K562 (cell line): ENCODE results near the gene ZNF324B. TPM values are rescaled to one million over a fixed set of nuclear protein-coding genes. Genes with fewer than 3 reads are reported as not detected.

Experiments used
- ATAC-seq: fragments of 200-7000 bp; cut with Tn5 transposase; 3 replicates; pipeline ENCODE4 v1.9.1; 2020; ENCODE audit warnings: moderate library complexity
- BruUV-seq: library from RNA; stranded (reverse); fragments of 400-500 nt; replicated peaks from 2 replicates; lab custom pipeline; 2021; lab: Mats Ljungman, UMichigan
- CTCF ChIA-PET: fragments of 300-600 bp; formaldehyde crosslinking; extraction: SDS; loops from one replicate; lab custom pipeline; 2021; ENCODE audit warnings: low intra/inter-chr PET ratio; lab: Yijun Ruan, JAX
- POLR2A ChIA-PET: fragments of 300-600, 350-650 bp; sonication (Branson Sonifier 250); formaldehyde crosslinking; extraction: SDS; loops from one replicate; lab custom pipeline; 2021; ENCODE audit warnings: antibody characterized with exemption, inconsistent platforms; lab: Yijun Ruan, JAX
- DNase-seq, 4 experiments: peaks; one replicate each; pipeline versions ENCODE4 v3.0.0 to v3.0.0-alpha.2; 2011 to 2018; ENCODE audit warnings: low spot score in 3 of 4, mixed read lengths in 3 of 4; ENCODE audit errors: extremely low read depth in 1 of 4
- FAIRE-seq: peaks from 2 replicates; lab custom pipeline; 2011; peaks lifted over from hg19 to GRCh38; lab: Jason Lieb, UNC
- H2AFZ ChIP-seq: 2 replicates; pipeline ENCODE4 v1.6.0; 2011; ENCODE audit warnings: low read depth, low read length, control low read depth, inconsistent platforms
- H3K27ac ChIP-seq: fragments of 200-600 bp; 3 replicates; pipeline ENCODE4 v1.8.0; 2011; ENCODE audit warnings: low read depth, mild to moderate bottlenecking, control low read depth, inconsistent platforms, low read length, moderate library complexity, mixed read lengths; ENCODE audit errors: extremely low read depth
- H3K27me3 ChIP-seq, 2 experiments: fragments of 300-600 bp in 1 of 2; 2 replicates in 1 of 2; 3 replicates in 1 of 2; pipeline versions ENCODE4 v1.6.0 to v1.8.0; 2011; ENCODE audit warnings: inconsistent platforms in 2 of 2, low read length in 2 of 2, mild to moderate bottlenecking in 1 of 2, mixed read lengths in 1 of 2, moderate library complexity in 1 of 2; ENCODE audit not compliant: control insufficient read depth in 2 of 2, insufficient read depth in 2 of 2
- H3K36me3 ChIP-seq: fragments of 300-600 bp; 3 replicates; pipeline ENCODE4 v1.8.0; 2011; ENCODE audit warnings: mild to moderate bottlenecking, low read length, inconsistent platforms; ENCODE audit not compliant: control insufficient read depth, insufficient read depth
- H3K4me1 ChIP-seq, 2 experiments: fragments of 200-600 bp in 1 of 2; replicated peaks in 1 of 2; 2 replicates in 1 of 2; 3 replicates in 1 of 2; pipeline versions ENCODE4 v1.5.1 to v1.8.0; 2011; ENCODE audit warnings: inconsistent platforms in 2 of 2, low read length in 2 of 2, mild to moderate bottlenecking in 1 of 2, mixed read lengths in 1 of 2, moderate library complexity in 1 of 2; ENCODE audit not compliant: control insufficient read depth in 2 of 2, insufficient read depth in 2 of 2
- H3K4me2 ChIP-seq: 2 replicates; pipeline ENCODE4 v1.6.1; 2011; ENCODE audit warnings: low read length, control low read depth, inconsistent platforms, mixed read lengths; ENCODE audit not compliant: insufficient read depth
- H3K4me3 ChIP-seq: fragments of 200-600 bp; sonication (generic), shearing (Covaris generic); 2 replicates; pipeline ENCODE4 v1.5.1; 2016; ENCODE audit warnings: control low read depth, inconsistent platforms
- H3K79me2 ChIP-seq: fragments of 200-600 bp; 3 replicates; pipeline ENCODE4 v1.8.0; 2011; ENCODE audit warnings: low read length, inconsistent platforms; ENCODE audit not compliant: control insufficient read depth, insufficient read depth
- H3K9ac ChIP-seq, 2 experiments: 2 replicates each; pipeline versions ENCODE4 v1.6.0 to v1.6.1; 2011; ENCODE audit warnings: low read depth in 2 of 2, low read length in 2 of 2, control low read depth in 1 of 2, inconsistent platforms in 1 of 2, mild to moderate bottlenecking in 1 of 2, mixed read lengths in 1 of 2; ENCODE audit not compliant: insufficient read depth in 1 of 2
- H3K9me1 ChIP-seq: one replicate; pipeline ENCODE4 v1.6.0; 2011; ENCODE audit warnings: inconsistent platforms, mild to moderate bottlenecking, low read length, moderate library complexity; ENCODE audit not compliant: control insufficient read depth, insufficient read depth
- H3K9me3 ChIP-seq: replicated peaks from 2 replicates; pipeline ENCODE4 v1.5.1; 2011; ENCODE audit warnings: low read depth, low read length, inconsistent platforms; ENCODE audit not compliant: control insufficient read depth, insufficient read depth
- H4K20me1 ChIP-seq: replicated peaks from 2 replicates; pipeline ENCODE4 v1.6.1; 2011; ENCODE audit warnings: low read length, inconsistent platforms, mixed read lengths; ENCODE audit not compliant: control insufficient read depth, insufficient read depth
- ELF4 ChIP-seq: fragments of 450-650 bp; formaldehyde crosslinking; IDR thresholded peaks from 2 replicates; pipeline ENCODE4 v1.4.0; 2022; ENCODE audit warnings: missing genetic modification characterization
- EP400 ChIP-seq: fragments of 450-650 bp; IDR thresholded peaks from 2 replicates; pipeline ENCODE4 v1.6.1; 2017; ENCODE audit warnings: antibody characterized with exemption, mild to moderate bottlenecking, moderate library complexity
- EZH2 ChIP-seq: IDR thresholded peaks from 2 replicates; pipeline ENCODE4 v1.6.1; 2012; ENCODE audit warnings: low read depth, mild to moderate bottlenecking, inconsistent platforms, low read length, borderline replicate concordance
- MLLT1 ChIP-seq, 2 experiments: fragments of 450-650 bp; IDR thresholded peaks; 2 replicates each; pipeline ENCODE4 v1.6.1; 2016
- POLR2G ChIP-seq: fragments of 200-400 bp; formaldehyde crosslinking; IDR thresholded peaks from 2 replicates; pipeline ENCODE4 v1.6.1; 2017; ENCODE audit warnings: low read depth, mild to moderate bottlenecking, antibody characterized with exemption, low read length, moderate library complexity
- RBM25 ChIP-seq: fragments of 200-400 bp; formaldehyde crosslinking; IDR thresholded peaks from 2 replicates; pipeline ENCODE4 v1.6.1; 2018; ENCODE audit warnings: low read length, low read depth, moderate library complexity; ENCODE audit not compliant: severe bottlenecking
- SMAD3 ChIP-seq: fragments of 450-650 bp; formaldehyde crosslinking; conservative IDR thresholded peaks from 2 replicates; pipeline ENCODE4 v1.4.0; 2020; ENCODE audit warnings: mild to moderate bottlenecking
- TRIM25 ChIP-seq: fragments of 450-650 bp; IDR thresholded peaks from 2 replicates; pipeline ENCODE4 v1.7.0; 2016; ENCODE audit warnings: borderline replicate concordance
- YY1 ChIP-seq, 3 experiments: IDR thresholded peaks; 2 replicates each; pipeline ENCODE4 v1.6.1; 2011; ENCODE audit warnings: low read length in 2 of 3, mild to moderate bottlenecking in 2 of 3, moderate library complexity in 2 of 3, borderline replicate concordance in 1 of 3, control low read depth in 1 of 3, low read depth in 1 of 3; ENCODE audit not compliant: insufficient read depth in 3 of 3, insufficient replicate concordance in 2 of 3, control insufficient read depth in 1 of 3, insufficient read length in 1 of 3; ENCODE audit errors: extremely low read depth in 1 of 3
- ZNF699 ChIP-seq: fragments of 250-450 bp; sonication (Bioruptor Pico); IDR thresholded peaks from 2 replicates; pipeline ENCODE4 v1.8.0; 2021; ENCODE audit warnings: mild to moderate bottlenecking, moderate library complexity; ENCODE audit not compliant: insufficient replicate concordance
- WGBS: fragments of 100-300 bp; shearing (Covaris generic); methylation state at CpG from one replicate; pipeline ENCODE4 v1.1.6; 2016; ENCODE audit warnings: low coverage, mixed read lengths; ENCODE audit not compliant: insufficient coverage; ENCODE audit errors: missing lambda C conversion rate; 5-methylcytosine and 5-hydroxymethylcytosine counted together
- in situ Hi-C: fragments of 300-500 bp; cut with MboI; formaldehyde crosslinking; loops from 4 replicates; pipeline ENCODE4 v1.15.0; 2018; ENCODE audit warnings: inconsistent platforms, mixed read lengths
- intact Hi-C: fragments of 100-400 bp; cut with micrococcal nuclease; formaldehyde crosslinking; loops from 2 replicates; pipeline ENCODE4 v1.14.2; 2022
- polyA plus RNA-seq, 8 experiments: library from polyadenylated mRNA; depleted of rRNA in 4 of 8; stranded (reverse) in 5 of 8; unstranded in 3 of 8; fragments of >200 nt; fragmentation: Nextera tagmentation in 2 of 8; fragmentation: Illumina TruSeq in 1 of 8; extraction: Ambion mirVana in 2 of 8; extraction: Trizol in 1 of 8; gene quantifications; 2 replicates each; pipeline versions ENCODE4 v1.2.1 to v1.2.3, GENCODE V29; 2011 to 2014; ENCODE audit warnings: inconsistent platforms in 1 of 8, missing spikeins in 1 of 8
- total RNA-seq, 7 experiments: library from RNA; depleted of rRNA in 6 of 7; stranded (reverse); fragments of >200 nt in 6 of 7; fragmentation: Illumina TruSeq in 2 of 7; extraction: Trizol in 2 of 7; gene quantifications; 2 replicates each; pipeline versions ENCODE4 v1.2.1 to v1.2.3, GENCODE V29; 2011 to 2021; ENCODE audit warnings: low replicate concordance in 1 of 7

The ZNF324B gene
- total and polyA plus RNA-seq, 9 of the 15 experiments (the other 6 are each of a cell fraction or from before 2014, with no cell fraction given), result 0.20 to 13.5 (median 5.7) TPM

- peaks cover 7% of the 10 kb centered on the region for H3K9me3 ChIP-seq
- in situ Hi-C loops, result no loop called here
- FAIRE-seq (no peak), ATAC-seq (no peak), DNase-seq (no peak)
- H3K9ac ChIP-seq, result no peak within 1 kb of the TSS
- ChIA-PET POLR2A (no interaction called here), CTCF (no interaction called here)
- intact Hi-C loops, result no loop called here
- no peaks in the 10 kb centered on the region for H3K36me3 ChIP-seq
- no peak within 1 kb of the TSS for H2AFZ ChIP-seq
- H3K4me2 ChIP-seq, result no peak within 1 kb of the TSS
- H4K20me1 ChIP-seq, result no peaks in the 10 kb centered on the region
- no peaks in the 10 kb centered on the region for H3K9me1 ChIP-seq
- no peak within 1 kb of the TSS for H3K4me3 ChIP-seq
- H3K79me2 ChIP-seq, result no peaks in the 10 kb centered on the region
- no TSS peak for BruUV-seq
- no peaks in the 10 kb centered on the region for H3K27me3 ChIP-seq
- WGBS, result 58% methylated on average over 56 of the region's 59 CpGs
- TF ChIP-seq ELF4 (CRISPR knock-in tag) (no peak), ZNF699 (CRISPR knock-in tag) (no peak), RBM25 (no peak), MLLT1 (IDR thresholded peaks at IDR 0.05) (no peak), YY1 (IDR thresholded peaks at IDR 0.05; ENCODE audit: borderline replicate concordance in 1 of 3, control insufficient read depth in 1 of 3, extremely low read depth in 1 of 3, insufficient read depth in 3 of 3, insufficient read length in 1 of 3, insufficient replicate concordance in 2 of 3, low read depth in 1 of 3, low read length in 2 of 3) (peak in 1 of 3 experiments; percentile 59), POLR2G (0 out of 2 replicates have a peak, but pooled peaks have one; percentile 37), SMAD3 (CRISPR knock-in tag) (no peak), EZH2 (no peak), TRIM25 (no peak), EP400 (no peak)
- H3K4me1 ChIP-seq, result peaks cover 0 to 12% of the 10 kb centered on the region in 2 experiments; a peak in 1 of 5 replicates
- no peak within 1 kb of the TSS for H3K27ac ChIP-seq
These were observed 11.6 kb upstream of the ZNF324B start, which contains the start of gene ZNF132 for GRCh38 chr19:58439576-58440554. Gene ZNF132 (minus strand): TSS chr19:58440153. CDS start chr19:58439821, 332 bp downstream.
